Renal cortex interstitium (tissue), 11 donors: Measurements from ENCODE around the gene SIMC1. TPM values are rescaled to one million over a fixed set of nuclear protein-coding genes. Genes with fewer than 3 reads are reported as not detected.
A peak's percentile ranks its signal among the peaks of the same experiment; 100 is the strongest.

ENCODE experiments used
- DNase-seq, 11 donors: peaks; one replicate each; pipeline ENCODE4 v3.0.0-alpha.2; 2013; ENCODE audit warnings: low read depth in 9 of 11, low spot score in 4 of 11; ENCODE audit errors: extremely low read depth in 1 of 11
- polyA plus RNA-seq, 3 donors: library from polyadenylated mRNA; unstranded; fragments of 120-200 nt; gene quantifications; one replicate each; pipeline ENCODE4 v1.2.1, GENCODE V29; 2013; ENCODE audit not compliant: insufficient read length in 3 of 3

SIMC1 gene
- polyA plus RNA-seq, 3 donors, result 19.5 to 23.9 (median 20.9) TPM

GRCh38 chr5:176373100-176373818 lies 135.0 kb downstream of the SIMC1 start:
- no peak for DNase-seq

GRCh38 chr5:176379881-176380280 lies 141.7 kb downstream of the SIMC1 start:
- no peak for DNase-seq

GRCh38 chr5:176381423-176381822 lies 143.2 kb downstream of the SIMC1 start:
- no peak for DNase-seq

GRCh38 chr5:176381979-176382378 lies 143.8 kb downstream of the SIMC1 start:
- no peak for DNase-seq

- DNase-seq, result no peak
These were observed 144.5 kb downstream of the SIMC1 start for GRCh38 chr5:176382721-176383120.

DNA sequence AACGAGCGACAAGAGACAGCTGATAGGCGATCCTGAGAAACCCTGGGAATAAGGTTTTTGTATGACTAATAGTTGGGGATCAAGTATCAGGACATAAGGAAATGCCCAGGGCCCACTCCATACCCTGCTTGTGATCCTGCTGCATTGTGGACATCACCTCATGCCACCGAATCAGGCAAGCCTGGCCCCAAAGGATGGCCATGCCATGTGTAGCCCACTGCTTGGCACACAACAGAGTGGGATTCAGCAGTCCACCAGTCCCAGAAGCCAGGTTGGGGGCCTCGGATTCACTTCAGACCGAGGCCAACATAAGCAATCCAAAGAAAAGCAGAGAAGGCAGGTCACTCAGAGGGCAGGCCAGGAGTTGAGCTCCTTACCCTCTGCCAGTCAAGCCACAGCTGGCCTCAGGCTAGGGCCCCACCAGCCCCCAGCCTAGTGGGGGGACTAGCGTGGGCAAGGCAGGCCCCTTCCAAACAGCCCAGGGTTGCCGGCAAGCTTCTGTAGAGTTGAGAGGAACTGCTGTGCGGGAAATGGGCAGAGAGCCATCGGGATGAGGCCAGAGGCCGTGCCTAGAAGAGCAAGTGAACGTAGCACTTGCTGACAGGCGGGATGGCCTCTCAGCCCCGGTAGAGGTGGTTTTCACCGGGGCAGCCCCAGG lies 145.2 kb downstream of the SIMC1 start:
- DNase-seq, result no peak

- DNase-seq, result no peak
These were observed 145.7 kb downstream of the SIMC1 start for GRCh38 chr5:176383961-176384360.

DNA sequence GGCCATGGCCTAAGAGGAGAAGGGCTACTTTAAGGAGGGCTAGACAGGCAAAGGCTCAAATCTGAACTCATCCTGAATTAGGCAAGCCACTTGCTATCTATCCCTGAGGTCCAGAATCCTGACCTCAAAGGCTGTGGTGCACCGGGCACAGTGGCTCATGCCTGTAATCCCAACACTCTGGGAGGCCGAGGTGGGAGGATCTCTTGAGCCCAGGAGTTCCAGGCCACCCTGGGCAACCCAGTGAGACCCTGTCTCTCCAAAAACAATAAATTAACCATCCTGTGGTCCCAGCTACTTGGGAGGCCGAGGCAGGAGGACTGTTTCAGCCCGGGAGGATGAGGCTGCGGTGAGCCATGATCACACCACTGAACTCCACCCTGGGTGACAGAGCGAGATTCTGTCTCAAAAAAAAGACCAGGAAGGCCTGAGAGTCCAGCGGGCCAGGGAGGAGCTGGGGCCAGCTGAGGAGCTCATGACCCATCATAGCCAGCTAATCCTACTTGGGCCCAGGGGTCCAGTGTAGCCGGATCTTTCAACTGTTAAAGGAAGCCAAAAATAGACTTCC lies 146.2 kb downstream of the SIMC1 start:
- DNase-seq, result no peak

DNA sequence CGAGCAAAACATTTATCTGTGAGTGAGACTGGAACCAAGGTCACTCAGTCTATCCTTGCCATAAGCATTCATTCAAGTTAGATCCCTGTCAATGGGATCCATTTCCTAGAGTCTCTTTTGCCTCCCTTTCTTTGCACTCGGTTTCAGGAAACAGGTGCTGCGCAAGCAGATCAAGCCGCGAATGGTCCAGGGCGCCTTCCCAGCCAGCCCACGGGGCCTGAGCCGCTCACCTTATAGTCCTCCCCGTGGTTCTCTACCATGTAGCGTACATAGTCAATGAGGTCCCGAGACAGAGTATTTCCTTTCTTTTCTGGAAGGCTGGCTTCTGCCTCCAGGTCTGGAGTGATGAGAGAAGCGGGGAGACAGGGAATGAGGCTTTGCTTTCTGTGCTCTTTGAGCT lies 146.8 kb downstream of the SIMC1 start:
- no peak for DNase-seq

- DNase-seq, result no peak
These were observed 148.3 kb downstream of the SIMC1 start for GRCh38 chr5:176386491-176386890.

DNA sequence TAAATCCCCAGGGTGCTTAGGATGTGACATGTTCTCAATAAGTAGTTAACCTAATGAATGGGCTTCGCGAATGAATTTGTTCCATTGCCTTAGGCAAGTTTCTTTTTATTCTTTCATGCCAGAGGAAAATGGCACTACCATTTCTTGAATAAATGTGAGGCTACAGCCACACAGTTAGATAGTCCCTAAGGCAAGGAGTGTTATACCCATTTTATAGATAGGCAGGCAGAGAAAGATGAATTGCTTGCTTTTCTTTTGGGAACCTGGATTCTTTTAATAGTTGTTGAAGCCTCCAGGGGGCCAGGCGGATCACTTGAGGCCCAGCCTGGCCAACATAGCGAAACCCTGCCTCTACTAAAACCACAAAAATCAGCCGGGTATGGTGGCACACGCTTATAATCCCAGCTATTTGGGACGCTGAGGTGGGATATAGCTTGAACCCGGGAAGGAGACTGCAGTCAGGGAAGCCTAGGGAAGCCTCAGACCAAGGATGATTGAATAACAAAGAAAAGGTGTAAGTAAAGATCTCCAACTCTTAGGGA lies 149.2 kb downstream of the SIMC1 start:
- no peak for DNase-seq

- DNase-seq, result peak in 1 of 11 donors; percentile 11
These were observed 149.8 kb downstream of the SIMC1 start for GRCh38 chr5:176388003-176388443.

GRCh38 chr5:176388444-176389134 lies 150.4 kb downstream of the SIMC1 start, which contains the start of the genes HIGD2A and NOP16:
HIGD2A (plus strand) TSS chr5:176388751; CDS start chr5:176388820, 69 bp downstream.
NOP16 (minus strand) TSS chr5:176388598; CDS start chr5:176388539, 59 bp downstream.
- peak; percentile 97 to 99 (median 98) for DNase-seq

- DNase-seq, result peak in 1 of 11 donors; percentile 34
These were observed 151.2 kb downstream of the SIMC1 start for GRCh38 chr5:176389135-176390123.

DNA sequence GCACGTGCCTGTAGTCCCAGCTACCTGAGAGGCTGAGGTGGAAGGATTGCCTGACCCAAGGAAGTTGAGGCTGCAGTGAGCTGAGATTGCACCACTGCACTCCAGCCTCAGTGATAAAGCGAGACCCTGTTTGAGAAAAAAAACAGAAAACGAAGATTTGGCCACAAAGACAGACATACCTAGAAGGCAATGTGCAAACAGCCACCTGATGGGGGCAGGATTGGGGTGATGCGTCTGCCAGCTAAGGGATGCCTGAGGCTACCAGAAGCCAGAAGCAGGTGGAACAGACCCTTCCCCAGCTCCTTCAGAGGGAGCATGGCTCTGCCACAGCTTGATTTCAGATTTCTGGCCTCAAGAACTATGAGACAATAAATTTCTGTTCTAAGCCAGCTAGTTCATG lies 153.3 kb downstream of the SIMC1 start:
- no peak for DNase-seq

GRCh38 chr5:176391999-176392398 lies 153.8 kb downstream of the SIMC1 start:
- no peak for DNase-seq

DNA sequence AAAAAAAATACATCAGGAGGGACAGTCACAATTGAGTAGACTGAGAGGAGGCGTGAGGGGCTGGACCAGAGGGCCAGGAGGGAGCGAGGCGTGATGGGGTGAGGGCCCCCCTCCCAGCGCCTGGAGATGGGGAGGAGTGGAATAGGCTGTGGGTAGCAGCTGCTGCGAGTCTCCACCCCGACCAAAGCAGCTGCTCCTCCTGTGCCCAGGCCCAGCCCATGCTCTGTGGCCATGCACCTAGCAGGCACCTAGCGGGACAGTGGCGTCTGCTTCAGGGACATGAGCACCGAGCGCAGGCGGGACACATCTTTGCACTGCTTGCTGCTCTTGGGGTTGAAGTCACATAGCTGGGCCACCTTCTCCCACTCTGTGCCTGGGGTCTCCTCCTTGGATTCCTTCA lies 154.3 kb downstream of the SIMC1 start:
- no peak for DNase-seq

DNA sequence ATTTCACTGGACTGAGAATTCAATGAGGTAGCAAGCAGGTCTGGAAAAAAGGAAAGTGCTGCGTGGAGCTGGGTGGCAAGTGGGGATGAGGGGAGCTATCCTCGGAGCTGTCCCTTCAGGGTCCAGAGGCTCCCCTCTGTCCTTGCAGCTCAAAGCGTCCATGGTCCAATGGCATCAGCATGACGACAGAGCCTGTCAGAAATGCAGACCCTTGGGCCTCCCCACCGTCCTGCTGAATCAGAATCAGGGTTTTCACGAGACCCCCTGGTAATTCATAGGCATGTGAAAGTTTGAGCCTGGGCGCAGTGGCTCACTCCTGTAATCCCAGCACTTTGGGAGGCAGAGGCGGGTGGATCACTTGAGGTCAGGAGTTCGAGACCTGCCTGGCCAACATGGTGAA lies 155.9 kb downstream of the SIMC1 start:
- no peak for DNase-seq
